CD8-positive, alpha-beta memory T cell (primary cell): ENCODE data around the gene USP25. TPM values are rescaled to one million over a fixed set of nuclear protein-coding genes. Genes with fewer than 3 reads are reported as not detected.

ENCODE experiments used
- CTCF ChIA-PET: fragments of 350-600 bp; sonication (Branson Sonifier 250); formaldehyde crosslinking; loops from one replicate; lab custom pipeline; 2021; ENCODE audit warnings: antibody characterized with exemption; lab: Charles Lee
- POLR2A ChIA-PET: fragments of 350-600 bp; sonication (Branson Sonifier 250); formaldehyde crosslinking; loops from one replicate; lab custom pipeline; 2021; ENCODE audit warnings: antibody characterized with exemption; lab: Charles Lee
- DNase-seq, 5 donors: peaks; one replicate each; pipeline versions ENCODE4 v3.0.0 to v3.0.0-alpha.2; 2020 to 2022; ENCODE audit warnings: mixed read lengths in 1 of 5
- H3K27ac ChIP-seq: one replicate; pipeline ENCODE4 v1.7.0; 2013; ENCODE audit warnings: low read depth, mild to moderate bottlenecking, low read length, moderate library complexity
- H3K27me3 ChIP-seq: 2 replicates; pipeline ENCODE4 v1.7.0; 2013; ENCODE audit warnings: low read length, mild to moderate bottlenecking; ENCODE audit not compliant: insufficient read depth, poor library complexity, severe bottlenecking
- H3K36me3 ChIP-seq: 2 replicates; pipeline ENCODE4 v1.7.0; 2013; ENCODE audit warnings: mild to moderate bottlenecking, low read length, moderate library complexity; ENCODE audit not compliant: insufficient read depth
- H3K4me1 ChIP-seq: 2 replicates; pipeline ENCODE4 v1.7.0; 2013; ENCODE audit warnings: mild to moderate bottlenecking, low read length, moderate library complexity; ENCODE audit not compliant: insufficient read depth
- H3K4me3 ChIP-seq: 2 replicates; pipeline ENCODE4 v1.7.0; 2013; ENCODE audit warnings: mild to moderate bottlenecking, low read length
- H3K9me3 ChIP-seq: 2 replicates; pipeline ENCODE4 v1.7.0; 2013; ENCODE audit warnings: mild to moderate bottlenecking, low read length
- H3K27ac Mint-ChIP-seq, 8 donors: one replicate each; pipeline ENCODE4 v1.8.0; 2020 to 2021; ENCODE audit warnings: mixed read lengths in 8 of 8, mild to moderate bottlenecking in 6 of 8, inconsistent platforms in 3 of 8, moderate library complexity in 3 of 8
- H3K27me3 Mint-ChIP-seq, 2 donors: one replicate each; pipeline ENCODE4 v1.8.0; 2020 to 2021; ENCODE audit warnings: mixed read lengths in 2 of 2, mild to moderate bottlenecking in 1 of 2, moderate library complexity in 1 of 2
- H3K36me3 Mint-ChIP-seq, 3 donors: one replicate each; pipeline ENCODE4 v1.8.0; 2020 to 2021; ENCODE audit warnings: mixed read lengths in 3 of 3, inconsistent platforms in 1 of 3, mild to moderate bottlenecking in 1 of 3
- H3K4me1 Mint-ChIP-seq, 3 donors: one replicate each; pipeline ENCODE4 v1.8.0; 2020 to 2021; ENCODE audit warnings: mixed read lengths in 3 of 3, inconsistent platforms in 1 of 3, mild to moderate bottlenecking in 1 of 3
- H3K4me3 Mint-ChIP-seq, 7 donors: one replicate each; pipeline ENCODE4 v1.8.0; 2020 to 2021; ENCODE audit warnings: mixed read lengths in 7 of 7, mild to moderate bottlenecking in 6 of 7, moderate library complexity in 4 of 7, inconsistent platforms in 2 of 7
- H3K9me3 Mint-ChIP-seq, 5 donors: one replicate each; pipeline ENCODE4 v1.8.0; 2020 to 2022; ENCODE audit warnings: mixed read lengths in 5 of 5, mild to moderate bottlenecking in 3 of 5, moderate library complexity in 2 of 5, inconsistent platforms in 1 of 5
- polyA plus RNA-seq: library from polyadenylated mRNA; unstranded; fragments of 300-500 nt; fragmentation: Illumina TruSeq; gene quantifications from one replicate; pipeline ENCODE4 v1.2.3, GENCODE V29; 2021
- total RNA-seq, 2 experiments: library from RNA; stranded (reverse); gene quantifications; one replicate each; pipeline ENCODE4 v1.2.3, GENCODE V29; 2021

USP25 gene
- total and polyA plus RNA-seq, 3 experiments from 2014 or later, result 29.0 to 36.1 (median 32.9) TPM

GRCh38 chr21:15751546-15751945 is 21.8 kb downstream of the USP25 start:
- Histone ChIP-seq H3K4me1 (peaks cover 55% of the 10 kb centered on the region), H3K27ac (no peak overlapping the region), H3K4me3 (no peak overlapping the region), H3K27me3 (no peaks in the 10 kb centered on the region), H3K36me3 (no peaks in the 10 kb centered on the region), H3K9me3 (no peaks in the 10 kb centered on the region)
- H3K4me3 Mint-ChIP-seq, result peak overlapping the region in 1 of 7 donors; percentile 0
- POLR2A ChIA-PET, result interaction anchor here (1.1 kb wide), 1 partner anchor 9 kb away, joined by 3 read pairs; no protein-coding TSS in a partner anchor
- no peak for DNase-seq
- H3K36me3 Mint-ChIP-seq, result peaks cover 0 to 2% (median 0%) of the 10 kb centered on the region in 3 donors
- CTCF ChIA-PET, result interaction anchor here (1.4 kb wide), 1 partner anchor 12 kb away, joined by 5 read pairs; no protein-coding TSS in a partner anchor
- no peak overlapping the region for H3K27ac Mint-ChIP-seq
- no peaks in the 10 kb centered on the region for H3K9me3 Mint-ChIP-seq
- H3K27me3 Mint-ChIP-seq, result no peaks in the 10 kb centered on the region
- peaks cover 80 to 97% (median 96%) of the 10 kb centered on the region in 3 donors for H3K4me1 Mint-ChIP-seq

GRCh38 chr21:15752763-15753407 is 23.1 kb downstream of the USP25 start:
- CTCF ChIA-PET, result no interaction called here
- Mint-ChIP-seq H3K4me3 (peak overlapping the region in 3 of 7 donors; percentile 32 to 65 (median 51)), H3K27ac (peak overlapping the region in 3 of 8 donors; percentile 29 to 73 (median 64)), H3K27me3 (no peaks in the 10 kb centered on the region), H3K9me3 (peaks cover 0 to 5% (median 0%) of the 10 kb centered on the region in 5 donors), H3K4me1 (peaks cover 86 to 98% (median 97%) of the 10 kb centered on the region in 3 donors), H3K36me3 (peaks cover 0 to 5% (median 5%) of the 10 kb centered on the region in 3 donors)
- H3K4me3 ChIP-seq, result no peak overlapping the region
- peaks cover 57% of the 10 kb centered on the region for H3K4me1 ChIP-seq
- H3K9me3 ChIP-seq, result no peaks in the 10 kb centered on the region
- H3K36me3 ChIP-seq, result no peaks in the 10 kb centered on the region
- POLR2A ChIA-PET, result no interaction called here
- H3K27me3 ChIP-seq, result no peaks in the 10 kb centered on the region
- no peak overlapping the region for H3K27ac ChIP-seq
- DNase-seq, result no peak

GRCh38 chr21:15753741-15754140 is 24.0 kb downstream of the USP25 start:
- Histone ChIP-seq H3K27me3 (no peaks in the 10 kb centered on the region), H3K9me3 (no peaks in the 10 kb centered on the region), H3K4me3 (no peak overlapping the region), H3K27ac (no peak overlapping the region), H3K4me1 (peaks cover 52% of the 10 kb centered on the region), H3K36me3 (no peaks in the 10 kb centered on the region)
- Mint-ChIP-seq H3K27me3 (no peaks in the 10 kb centered on the region), H3K4me1 (peaks cover 89 to 99% (median 98%) of the 10 kb centered on the region in 3 donors), H3K9me3 (peaks cover 0 to 5% (median 0%) of the 10 kb centered on the region in 5 donors), H3K36me3 (peaks cover 0 to 8% (median 7%) of the 10 kb centered on the region in 3 donors), H3K4me3 (peak overlapping the region in 3 of 7 donors; percentile 21 to 65 (median 21)), H3K27ac (peak overlapping the region in 3 of 8 donors; percentile 37 to 64 (median 45))
- DNase-seq, result no peak
- ChIA-PET CTCF (no interaction called here), POLR2A (no interaction called here)

GRCh38 chr21:15754640-15755039 is 24.9 kb downstream of the USP25 start:
- Mint-ChIP-seq H3K4me1 (peaks cover 85 to 97% (median 95%) of the 10 kb centered on the region in 3 donors), H3K9me3 (peaks cover 0 to 5% (median 0%) of the 10 kb centered on the region in 5 donors)

GRCh38 chr21:15755125-15755524 is 25.3 kb downstream of the USP25 start:
- Mint-ChIP-seq H3K36me3 (peaks cover 0 to 8% (median 5%) of the 10 kb centered on the region in 3 donors), H3K4me1 (peaks cover 85 to 97% (median 95%) of the 10 kb centered on the region in 3 donors), H3K27me3 (no peaks in the 10 kb centered on the region), H3K27ac (peak overlapping the region in 4 of 8 donors; percentile 10 to 31 (median 20)), H3K4me3 (peak overlapping the region in 3 of 7 donors; percentile 12 to 27 (median 18)), H3K9me3 (peaks cover 0 to 5% (median 0%) of the 10 kb centered on the region in 5 donors)
- Histone ChIP-seq H3K27me3 (no peaks in the 10 kb centered on the region), H3K4me1 (peaks cover 43% of the 10 kb centered on the region), H3K27ac (no peak overlapping the region), H3K9me3 (no peaks in the 10 kb centered on the region), H3K4me3 (no peak overlapping the region), H3K36me3 (no peaks in the 10 kb centered on the region)
- DNase-seq, result no peak
- ChIA-PET CTCF (no interaction called here), POLR2A (no interaction called here)

More at GRCh38 chr21:15754640-15755039, 24.9 kb downstream of the USP25 start:
- no peaks in the 10 kb centered on the region for H3K9me3 ChIP-seq
- Mint-ChIP-seq H3K4me3 (peak overlapping the region in 5 of 7 donors; percentile 0 to 7 (median 3)), H3K36me3 (peaks cover 0 to 8% (median 5%) of the 10 kb centered on the region in 3 donors), H3K27ac (peak overlapping the region in 3 of 8 donors; percentile 8 to 25 (median 10)), H3K27me3 (no peaks in the 10 kb centered on the region)
- no peaks in the 10 kb centered on the region for H3K36me3 ChIP-seq
- no peaks in the 10 kb centered on the region for H3K27me3 ChIP-seq
- H3K4me3 ChIP-seq, result no peak overlapping the region
- no peak for DNase-seq
- peaks cover 43% of the 10 kb centered on the region for H3K4me1 ChIP-seq
- no peak overlapping the region for H3K27ac ChIP-seq
- ChIA-PET CTCF (no interaction called here), POLR2A (no interaction called here)

- Histone ChIP-seq H3K36me3 (no peaks in the 10 kb centered on the region), H3K27ac (no peak overlapping the region), H3K9me3 (no peaks in the 10 kb centered on the region), H3K27me3 (no peaks in the 10 kb centered on the region), H3K4me1 (peaks cover 22% of the 10 kb centered on the region), H3K4me3 (no peak overlapping the region)
- Mint-ChIP-seq H3K4me1 (peaks cover 87 to 95% (median 95%) of the 10 kb centered on the region in 3 donors), H3K27me3 (no peaks in the 10 kb centered on the region), H3K36me3 (peaks cover 10 to 27% (median 19%) of the 10 kb centered on the region in 3 donors), H3K9me3 (peaks cover 0 to 11% (median 2%) of the 10 kb centered on the region in 5 donors), H3K27ac (peak overlapping the region in 3 of 8 donors; percentile 11 to 84 (median 33)), H3K4me3 (peak overlapping the region in 1 of 7 donors; percentile 40)
- DNase-seq, result no peak
- CTCF ChIA-PET, result no interaction called here
- POLR2A ChIA-PET, result no interaction called here
Observed at GRCh38 chr21:15759469-15759868, 29.7 kb downstream of the USP25 start.

GRCh38 chr21:15761507-15762100 is 31.8 kb downstream of the USP25 start:
- DNase-seq, result no peak
- Histone ChIP-seq H3K9me3 (no peaks in the 10 kb centered on the region), H3K27ac (no peak overlapping the region), H3K36me3 (no peaks in the 10 kb centered on the region), H3K4me3 (no peak overlapping the region), H3K4me1 (peaks cover 21% of the 10 kb centered on the region), H3K27me3 (no peaks in the 10 kb centered on the region)
- Mint-ChIP-seq H3K27ac (peak overlapping the region in 3 of 8 donors; percentile 2 to 68 (median 13)), H3K36me3 (peaks cover 10 to 37% (median 21%) of the 10 kb centered on the region in 3 donors), H3K4me1 (peaks cover 78 to 92% (median 90%) of the 10 kb centered on the region in 3 donors), H3K4me3 (peak overlapping the region in 2 of 7 donors; percentile 11 to 17), H3K27me3 (no peaks in the 10 kb centered on the region), H3K9me3 (peaks cover 0 to 11% (median 2%) of the 10 kb centered on the region in 5 donors)
- CTCF ChIA-PET, result no interaction called here
- POLR2A ChIA-PET, result no interaction called here
